H1 (cell line): ENCODE results near the gene APOC1. TPM values are rescaled to one million over a fixed set of nuclear protein-coding genes. Genes with fewer than 3 reads are reported as not detected.
A peak's percentile ranks its signal among the peaks of the same experiment; 100 is the strongest.

Experiments
- CTCF ChIA-PET: fragments of 300-600 bp; sonication (Branson Sonifier 250); formaldehyde crosslinking; loops from one replicate; lab custom pipeline; 2021; ENCODE audit not compliant: partially characterized antibody; lab: Charles Lee
- POLR2A ChIA-PET: fragments of 300-600 bp; sonication (Branson Sonifier 250); formaldehyde crosslinking; loops from one replicate; lab custom pipeline; 2021; ENCODE audit warnings: inconsistent platforms; ENCODE audit not compliant: partially characterized antibody; lab: Charles Lee
- DNase-seq, 2 experiments: peaks; one replicate each; pipeline versions ENCODE4 v3.0.0 to v3.0.0-alpha.2; 2010 to 2022; ENCODE audit warnings: low spot score in 2 of 2, low read depth in 1 of 2, mixed read lengths in 1 of 2
- FAIRE-seq: peaks from 2 replicates; lab custom pipeline; 2011; peaks lifted over from hg19 to GRCh38; lab: Jason Lieb, UNC
- H2AFZ ChIP-seq: 2 replicates; pipeline ENCODE4 v1.8.1; 2012; ENCODE audit warnings: low read length, inconsistent platforms
- H2AK5ac ChIP-seq: 2 replicates; pipeline ENCODE4 v1.6.1; 2013; ENCODE audit warnings: low read depth, low read length
- H2BK120ac ChIP-seq: replicated peaks from 2 replicates; pipeline ENCODE3; 2013; ENCODE audit warnings: low read depth, low read length, inconsistent platforms
- H2BK12ac ChIP-seq: 2 replicates; pipeline ENCODE4 v1.6.1; 2013; ENCODE audit warnings: low read depth, low read length
- H2BK15ac ChIP-seq: 2 replicates; pipeline ENCODE4 v1.6.1; 2013; ENCODE audit warnings: low read length
- H2BK20ac ChIP-seq: 2 replicates; pipeline ENCODE4 v1.6.1; 2013; ENCODE audit warnings: low read length
- H2BK5ac ChIP-seq: 2 replicates; pipeline ENCODE4 v1.6.1; 2013; ENCODE audit warnings: low read depth, low read length
- H3K14ac ChIP-seq: 2 replicates; pipeline ENCODE4 v1.6.1; 2013; ENCODE audit warnings: inconsistent platforms; ENCODE audit not compliant: insufficient read length
- H3K18ac ChIP-seq: 2 replicates; pipeline ENCODE4 v1.6.1; 2013; ENCODE audit warnings: low read length; ENCODE audit errors: extremely low read depth
- H3K23ac ChIP-seq: 2 replicates; pipeline ENCODE4 v1.6.1; 2013; ENCODE audit warnings: inconsistent platforms; ENCODE audit not compliant: insufficient read length
- H3K23me2 ChIP-seq: 2 replicates; pipeline ENCODE4 v1.6.1; 2013; ENCODE audit warnings: low read depth, low read length
- H3K27ac ChIP-seq: 2 replicates; pipeline ENCODE4 v1.6.1; 2011; ENCODE audit warnings: low read depth, low read length, inconsistent platforms
- H3K27me3 ChIP-seq, 4 experiments: replicated peaks in 1 of 4; 1 replicate in 1 of 4; 2 replicates in 3 of 4; pipeline versions ENCODE4 v1.6.1 to v1.8.1; 2011 to 2013; ENCODE audit warnings: low read length in 3 of 4, mild to moderate bottlenecking in 3 of 4, inconsistent platforms in 2 of 4, mixed read lengths in 2 of 4, moderate library complexity in 1 of 4; ENCODE audit not compliant: control insufficient read depth in 3 of 4, insufficient read depth in 3 of 4; ENCODE audit errors: extremely low read depth in 1 of 4
- H3K36me3 ChIP-seq, 4 experiments: 2 replicates each; pipeline versions ENCODE4 v1.6.1 to v1.8.1; 2011 to 2013; ENCODE audit warnings: mild to moderate bottlenecking in 4 of 4, low read length in 3 of 4, moderate library complexity in 2 of 4, control low read depth in 1 of 4, inconsistent platforms in 1 of 4; ENCODE audit not compliant: insufficient read depth in 4 of 4, control insufficient read depth in 2 of 4
- H3K4ac ChIP-seq: replicated peaks from 2 replicates; pipeline ENCODE3; 2013; ENCODE audit warnings: low read length, low read depth, mixed read lengths, inconsistent platforms; ENCODE audit not compliant: insufficient read length
- H3K4me1 ChIP-seq, 4 experiments: replicated peaks in 1 of 4; 1 replicate in 1 of 4; 2 replicates in 3 of 4; pipeline versions ENCODE4 v1.6.1 to v1.8.1; 2011 to 2013; ENCODE audit warnings: low read length in 3 of 4, inconsistent platforms in 2 of 4, mixed read lengths in 1 of 4; ENCODE audit not compliant: insufficient read depth in 4 of 4, control insufficient read depth in 3 of 4
- H3K4me2 ChIP-seq, 2 experiments: 2 replicates each; pipeline versions ENCODE4 v1.6.1 to v1.8.1; 2011 to 2013; ENCODE audit warnings: low read depth in 2 of 2, low read length in 2 of 2, control low read depth in 1 of 2, inconsistent platforms in 1 of 2, mild to moderate bottlenecking in 1 of 2; ENCODE audit not compliant: insufficient read depth in 1 of 2
- H3K4me3 ChIP-seq, 4 experiments: fragments of 200-600, 300-600 bp in 1 of 4; sonication (generic), shearing (Covaris generic), sonication (Bioruptor Twin) in 1 of 4; 2 replicates each; pipeline versions ENCODE4 v1.5.1 to v1.8.1; 2011 to 2016; ENCODE audit warnings: low read length in 4 of 4, low read depth in 3 of 4, control low read depth in 2 of 4, inconsistent platforms in 2 of 4, mild to moderate bottlenecking in 2 of 4, mixed read lengths in 1 of 4, moderate library complexity in 1 of 4; ENCODE audit not compliant: insufficient read depth in 2 of 4; ENCODE audit errors: extremely low read depth in 1 of 4
- H3K56ac ChIP-seq: replicated peaks from 2 replicates; pipeline ENCODE3; 2013; ENCODE audit warnings: low read depth, mild to moderate bottlenecking, mixed read lengths, low read length, inconsistent platforms; ENCODE audit not compliant: insufficient read length
- H3K79me1 ChIP-seq: 2 replicates; pipeline ENCODE4 v1.6.1; 2013; ENCODE audit warnings: low read depth, low read length, control low read depth
- H3K79me2 ChIP-seq, 2 experiments: 2 replicates each; pipeline versions ENCODE4 v1.6.1 to v1.8.1; 2012 to 2013; ENCODE audit warnings: low read length in 2 of 2, mild to moderate bottlenecking in 2 of 2, inconsistent platforms in 1 of 2; ENCODE audit not compliant: insufficient read depth in 2 of 2, control insufficient read depth in 1 of 2
- H3K9ac ChIP-seq, 4 experiments: replicated peaks in 1 of 4; 1 replicate in 1 of 4; 2 replicates in 3 of 4; pipeline versions ENCODE4 v1.6.1 to v1.8.1; 2011 to 2013; ENCODE audit warnings: low read depth in 3 of 4, low read length in 3 of 4, control low read depth in 2 of 4, mild to moderate bottlenecking in 2 of 4, moderate library complexity in 2 of 4, inconsistent platforms in 1 of 4; ENCODE audit errors: extremely low read depth in 1 of 4
- H3K9me3 ChIP-seq, 2 experiments: 2 replicates each; pipeline versions ENCODE4 v1.6.1 to v1.8.1; 2012 to 2013; ENCODE audit warnings: mild to moderate bottlenecking in 2 of 2, moderate library complexity in 2 of 2, control low read depth in 1 of 2, inconsistent platforms in 1 of 2, low read depth in 1 of 2, low read length in 1 of 2, mixed read lengths in 1 of 2; ENCODE audit not compliant: insufficient read depth in 2 of 2
- H4K20me1 ChIP-seq, 2 experiments: replicated peaks in 1 of 2; 2 replicates each; pipeline versions ENCODE3 to v1.8.1; 2011 to 2013; ENCODE audit warnings: inconsistent platforms in 2 of 2, low read length in 2 of 2, mild to moderate bottlenecking in 1 of 2; ENCODE audit not compliant: insufficient read depth in 2 of 2, control insufficient read depth in 1 of 2
- H4K5ac ChIP-seq: 2 replicates; pipeline ENCODE4 v1.6.1; 2013; ENCODE audit warnings: low read length, low read depth, mixed read lengths, inconsistent platforms; ENCODE audit not compliant: insufficient read length
- H4K8ac ChIP-seq: 2 replicates; pipeline ENCODE4 v1.8.0; 2013; ENCODE audit warnings: mild to moderate bottlenecking, moderate library complexity, low read length, inconsistent platforms; ENCODE audit not compliant: insufficient read depth; ENCODE audit errors: extremely low read depth
- H4K91ac ChIP-seq: replicated peaks from 2 replicates; pipeline ENCODE3; 2013; ENCODE audit warnings: low read length, mixed read lengths, inconsistent platforms; ENCODE audit not compliant: insufficient read length
- BRCA1 ChIP-seq: IDR thresholded peaks from 2 replicates; pipeline ENCODE4 v1.6.1; 2012; ENCODE audit warnings: low read depth, low read length, improper control_type of control experiment
- FOSL1 ChIP-seq: IDR thresholded peaks from 2 replicates; pipeline ENCODE4 v1.6.1; 2011; ENCODE audit warnings: mild to moderate bottlenecking, low read depth, low read length, moderate library complexity; ENCODE audit not compliant: insufficient read depth
- RFX5 ChIP-seq: IDR thresholded peaks from 2 replicates; pipeline ENCODE4 v1.6.1; 2011; ENCODE audit warnings: low read depth, low read length, improper control_type of control experiment, borderline replicate concordance
- RXRA ChIP-seq: IDR thresholded peaks from 2 replicates; pipeline ENCODE4 v1.6.1; 2011; ENCODE audit warnings: low read depth, mild to moderate bottlenecking, low read length, moderate library complexity; ENCODE audit not compliant: insufficient read depth
- WGBS, 2 experiments: shearing (Covaris generic) in 1 of 2; methylation state at CpG; one replicate each; pipeline versions ENCODE4 v1.1.6 to v1.1.7; 2013 to 2015; ENCODE audit warnings: low lambda C conversion rate in 2 of 2, mixed read lengths in 2 of 2, inconsistent platforms in 1 of 2, low coverage in 1 of 2, missing lambda C conversion rate in 1 of 2; ENCODE audit not compliant: insufficient replicate concordance in 2 of 2, insufficient coverage in 1 of 2, insufficient read length in 1 of 2; ENCODE audit errors: extremely low coverage in 1 of 2, missing lambda C conversion rate in 1 of 2; 5-methylcytosine and 5-hydroxymethylcytosine counted together
- polyA plus RNA-seq, 7 experiments: library from polyadenylated mRNA; depleted of rRNA in 3 of 7; stranded (reverse) in 5 of 7; unstranded in 2 of 7; fragments of >200 nt in 5 of 7; fragments of 200-250 nt in 2 of 7; gene quantifications; 1 replicate in 5 of 7; 2 replicates in 1 of 7; 4 replicates in 1 of 7; pipeline versions ENCODE4 v1.2.1 to v1.2.3, GENCODE V29; 2011 to 2013; ENCODE audit warnings: missing spikeins in 2 of 7, mixed read lengths in 2 of 7
- total RNA-seq: library from RNA; stranded (reverse); fragmentation: NEBNext Ultra II Directional; extraction: Animal tissue kit (Norgen Biotek cat#: 25700); gene quantifications from 2 replicates; pipeline ENCODE4 v1.2.1, GENCODE V29; 2021

APOC1 gene
- total and polyA plus RNA-seq, 2 of the 8 experiments (the other 6 are each of a cell fraction or from before 2014, with no cell fraction given) = 55.8 to 78.2 TPM

DNA sequence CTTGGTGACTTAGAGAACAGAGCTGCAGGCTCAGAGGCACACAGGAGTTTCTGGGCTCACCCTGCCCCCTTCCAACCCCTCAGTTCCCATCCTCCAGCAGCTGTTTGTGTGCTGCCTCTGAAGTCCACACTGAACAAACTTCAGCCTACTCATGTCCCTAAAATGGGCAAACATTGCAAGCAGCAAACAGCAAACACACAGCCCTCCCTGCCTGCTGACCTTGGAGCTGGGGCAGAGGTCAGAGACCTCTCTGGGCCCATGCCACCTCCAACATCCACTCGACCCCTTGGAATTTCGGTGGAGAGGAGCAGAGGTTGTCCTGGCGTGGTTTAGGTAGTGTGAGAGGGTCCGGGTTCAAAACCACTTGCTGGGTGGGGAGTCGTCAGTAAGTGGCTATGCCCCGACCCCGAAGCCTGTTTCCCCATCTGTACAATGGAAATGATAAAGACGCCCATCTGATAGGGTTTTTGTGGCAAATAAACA lies 9.9 kb downstream of the APOC1 start:
- no peak overlapping the region for H3K56ac ChIP-seq
- no peaks in the 10 kb centered on the region for H3K36me3 ChIP-seq
- H3K27me3 ChIP-seq = peaks cover 0 to 1% (median 0%) of the 10 kb centered on the region in 4 experiments; a peak in 1 of 7 replicates
- H3K9me3 ChIP-seq = peaks cover 0 to 4% of the 10 kb centered on the region in 2 experiments; a peak in 1 of 4 replicates
- H4K91ac ChIP-seq = peak overlapping the region; percentile 54
- no peak overlapping the region for H3K4me2 ChIP-seq
- no peak overlapping the region for H3K23ac ChIP-seq
- no peak overlapping the region for H3K14ac ChIP-seq
- peak overlapping the region in 1 of 4 experiments; percentile 32; a peak in 1 of 7 replicates for H3K9ac ChIP-seq
- no peak overlapping the region for H4K5ac ChIP-seq
- ChIA-PET POLR2A (interaction anchor here (1.6 to 2.9 kb wide), 3 partner anchors 10 to 18 kb away, joined by 4 to 15 read pairs (median 13); partner anchors contain the start of genes APOC1 and APOE), CTCF (interaction anchor here (1.3 kb wide), 1 partner anchor 20 kb away, joined by 3 read pairs; no protein-coding TSS in a partner anchor)
- H2BK15ac ChIP-seq = no peak overlapping the region
- no peak overlapping the region for H2AFZ ChIP-seq
- no peak overlapping the region for H4K8ac ChIP-seq
- no peaks in the 10 kb centered on the region for H3K23me2 ChIP-seq
- 79% methylated on average over 8 of the region's 8 CpGs; no CpG with 5 or more reads in 1 of the 2 experiments for WGBS, 2 experiments
- H2AK5ac ChIP-seq = no peak overlapping the region
- no peak for DNase-seq
- H2BK5ac ChIP-seq = no peak overlapping the region
- no peak overlapping the region for H3K4ac ChIP-seq
- no peak overlapping the region for H2BK20ac ChIP-seq
- no peak overlapping the region for H3K4me3 ChIP-seq
- no peaks in the 10 kb centered on the region for H4K20me1 ChIP-seq
- H3K27ac ChIP-seq = no peak overlapping the region
- no peaks in the 10 kb centered on the region for H3K79me2 ChIP-seq
- no peaks in the 10 kb centered on the region for H3K79me1 ChIP-seq
- no peak overlapping the region for H2BK120ac ChIP-seq
- peaks cover 0 to 5% (median 0%) of the 10 kb centered on the region in 4 experiments; a peak in 2 of 7 replicates for H3K4me1 ChIP-seq
- peak overlapping the region; percentile 6; the same call in 1 of the 2 replicates for H3K18ac ChIP-seq
- no peak for TF ChIP-seq FOSL1
- no peak for TF ChIP-seq RXRA
- TF ChIP-seq BRCA1 = no peak
- peak; percentile 42; the same call in 1 of the 2 replicates for TF ChIP-seq RFX5
- TF ChIP-seq, all 59 proteins: peak for 1
- peak overlapping the region; percentile 76; the same call in 1 of the 2 replicates for H2BK12ac ChIP-seq
- FAIRE-seq = no peak
